Retinal pigment epithelial cell (primary cell): Measurements from ENCODE around the gene CECR2.

Experiments
- DNase-seq: peaks from one replicate; pipeline ENCODE4 v3.0.0-alpha.2; 2010; ENCODE audit warnings: low read depth
- H3K4me3 ChIP-seq: 2 replicates; pipeline ENCODE4 v1.5.1; 2011; ENCODE audit warnings: mild to moderate bottlenecking, low read length, control low read depth, moderate library complexity
- TF ChIP-seq, protein P1 (sequence below): conservative IDR thresholded peaks from 2 replicates; pipeline ENCODE4 v1.5.1; 2011; ENCODE audit warnings: low read depth, low read length, control low read depth, inconsistent platforms

Gene CECR2

DNA sequence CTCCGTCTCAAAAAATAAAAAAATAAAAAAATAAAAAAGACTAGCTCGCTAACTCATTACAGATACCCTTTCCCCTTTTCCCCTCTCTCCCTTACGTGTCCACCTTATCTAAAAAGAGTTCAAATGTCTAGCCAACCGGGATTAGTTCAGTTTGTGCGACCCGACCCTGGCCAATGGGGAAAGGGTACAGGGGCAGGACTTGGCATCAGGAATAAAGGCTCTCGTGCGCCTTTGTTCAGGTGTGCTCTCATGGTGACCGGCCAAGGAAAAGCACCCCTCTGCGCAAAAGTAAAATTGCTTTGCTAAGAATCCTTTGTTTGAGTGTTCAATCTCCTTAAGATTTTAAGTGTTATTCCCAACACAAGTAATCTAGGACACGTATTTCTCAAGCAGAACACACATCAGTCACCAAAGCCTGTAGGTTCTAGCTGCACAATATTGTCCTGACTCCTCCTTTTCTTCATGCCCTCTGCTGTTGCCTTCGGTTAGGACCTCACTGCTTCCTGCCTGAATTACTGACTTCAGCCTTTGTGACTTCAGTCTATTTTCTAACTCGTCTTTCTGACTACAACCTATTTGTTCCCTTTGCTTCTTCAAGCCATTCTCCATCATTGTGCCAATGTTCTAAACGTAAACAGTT lies 20.7 kb upstream of the CECR2 start:
- DNase-seq, result no peak
- no peak overlapping the region for H3K4me3 ChIP-seq
- TF ChIP-seq, protein P1, sequence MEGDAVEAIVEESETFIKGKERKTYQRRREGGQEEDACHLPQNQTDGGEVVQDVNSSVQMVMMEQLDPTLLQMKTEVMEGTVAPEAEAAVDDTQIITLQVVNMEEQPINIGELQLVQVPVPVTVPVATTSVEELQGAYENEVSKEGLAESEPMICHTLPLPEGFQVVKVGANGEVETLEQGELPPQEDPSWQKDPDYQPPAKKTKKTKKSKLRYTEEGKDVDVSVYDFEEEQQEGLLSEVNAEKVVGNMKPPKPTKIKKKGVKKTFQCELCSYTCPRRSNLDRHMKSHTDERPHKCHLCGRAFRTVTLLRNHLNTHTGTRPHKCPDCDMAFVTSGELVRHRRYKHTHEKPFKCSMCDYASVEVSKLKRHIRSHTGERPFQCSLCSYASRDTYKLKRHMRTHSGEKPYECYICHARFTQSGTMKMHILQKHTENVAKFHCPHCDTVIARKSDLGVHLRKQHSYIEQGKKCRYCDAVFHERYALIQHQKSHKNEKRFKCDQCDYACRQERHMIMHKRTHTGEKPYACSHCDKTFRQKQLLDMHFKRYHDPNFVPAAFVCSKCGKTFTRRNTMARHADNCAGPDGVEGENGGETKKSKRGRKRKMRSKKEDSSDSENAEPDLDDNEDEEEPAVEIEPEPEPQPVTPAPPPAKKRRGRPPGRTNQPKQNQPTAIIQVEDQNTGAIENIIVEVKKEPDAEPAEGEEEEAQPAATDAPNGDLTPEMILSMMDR, result no peak

DNA sequence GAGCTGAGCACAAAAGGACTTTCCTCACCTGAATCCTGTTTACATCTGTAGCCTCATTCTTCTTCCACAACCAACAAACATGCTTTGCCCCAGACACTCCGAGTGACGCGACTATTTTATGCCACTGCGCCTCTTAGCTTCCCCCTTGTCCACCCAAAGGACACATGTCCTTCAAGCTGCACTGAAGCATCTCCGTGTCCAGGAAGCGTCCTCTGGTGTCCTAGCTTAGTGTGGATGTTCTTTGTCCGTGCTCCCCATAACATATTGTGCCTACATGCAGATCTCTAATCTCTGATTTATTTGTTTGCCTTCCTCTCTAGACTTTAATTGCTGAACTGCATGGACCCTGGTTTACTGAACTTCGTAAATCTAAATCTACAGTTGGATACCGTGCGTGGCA lies 20.1 kb upstream of the CECR2 start:
- no peak for DNase-seq
- H3K4me3 ChIP-seq, result no peak overlapping the region
- TF ChIP-seq, protein P1, result no peak

GRCh38 chr22:17350292-17350691 lies 19.0 kb upstream of the CECR2 start:
- H3K4me3 ChIP-seq, result no peak overlapping the region
- TF ChIP-seq, protein P1, result no peak
- no peak for DNase-seq

DNA sequence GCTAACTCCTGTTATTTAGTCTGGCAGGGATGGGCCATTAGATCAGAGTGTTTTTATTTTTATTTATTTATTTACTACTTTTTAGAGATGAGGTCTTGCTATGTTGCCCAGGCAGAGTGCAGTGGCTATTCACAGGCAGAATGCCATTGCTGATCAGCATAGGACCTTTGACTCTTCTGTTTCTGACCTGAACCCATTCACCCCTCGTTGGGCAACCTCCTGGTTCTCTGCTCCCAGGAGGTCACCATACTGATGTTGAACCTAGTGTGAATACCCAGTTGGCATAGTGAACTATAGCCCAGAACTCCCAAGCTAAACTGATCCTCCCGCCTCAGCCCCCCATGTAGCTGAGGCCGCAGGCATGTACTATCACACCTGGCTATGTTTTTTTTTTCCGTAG lies 16.5 kb upstream of the CECR2 start:
- H3K4me3 ChIP-seq, result no peak overlapping the region
- no peak for DNase-seq
- TF ChIP-seq, protein P1, result no peak

- no peak overlapping the region for H3K4me3 ChIP-seq
- no peak for DNase-seq
- TF ChIP-seq, protein P1, result no peak
These were observed 11.6 kb upstream of the CECR2 start for GRCh38 chr22:17357688-17358087.

DNA sequence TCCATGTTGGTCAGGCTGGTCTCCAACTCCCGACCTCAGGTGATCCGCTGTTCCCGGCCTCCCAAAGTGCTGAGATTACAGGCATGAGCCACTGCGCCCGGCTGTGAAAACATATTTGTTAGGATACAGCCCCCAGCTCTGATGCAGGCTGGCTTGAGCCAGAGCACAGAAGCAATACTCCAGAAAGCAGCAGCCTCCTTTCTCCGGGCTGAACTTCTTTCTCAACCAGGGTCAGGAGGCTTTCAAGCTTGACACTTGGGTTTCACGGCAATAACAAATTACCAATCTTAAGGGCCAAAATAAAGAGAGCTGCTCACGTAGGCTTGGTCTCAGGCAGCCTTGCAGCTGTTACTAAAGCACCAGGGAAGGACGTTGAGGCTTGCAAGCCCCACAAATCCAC lies 10.8 kb upstream of the CECR2 start:
- DNase-seq, result no peak
- no peak overlapping the region for H3K4me3 ChIP-seq
- TF ChIP-seq, protein P1, result no peak

DNA sequence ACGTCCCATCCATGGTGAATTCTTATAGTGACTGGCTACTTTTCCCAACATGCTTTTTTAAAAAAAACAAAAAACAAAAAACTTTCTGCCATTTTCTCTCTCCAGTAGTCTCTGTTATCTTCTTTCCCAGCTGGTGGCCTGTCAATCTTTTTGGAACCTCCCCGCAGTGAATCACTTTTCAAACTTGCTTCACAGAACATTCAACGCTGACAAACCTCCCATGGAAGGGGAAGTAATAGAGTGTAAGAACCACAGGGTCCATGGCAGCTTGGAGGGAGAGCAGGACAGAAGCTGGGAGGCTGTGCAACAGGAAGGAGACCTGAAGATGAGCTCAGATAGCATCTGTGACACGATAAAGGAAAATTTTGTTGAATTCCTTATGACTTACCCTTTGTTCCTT lies 9.8 kb upstream of the CECR2 start:
- TF ChIP-seq, protein P1, result no peak
- DNase-seq, result no peak
- H3K4me3 ChIP-seq, result no peak overlapping the region
